Measurements from ENCODE around the gene LACRT.

GRCh38 chr12:54682674-54683073 lies 48.0 kb upstream of the LACRT start:
- no peak for TF ChIP-seq CTCF (IDR thresholded peaks at IDR 0.05; ENCODE audit: extremely low read depth in 1 of 2, insufficient read depth in 1 of 2, low read depth in 1 of 2, low read length in 2 of 2)
- no peak for TF ChIP-seq POLR2AphosphoS5 (IDR thresholded peaks at IDR 0.05; ENCODE audit: insufficient read depth, low read depth, low read length)
- no peak for TF ChIP-seq EZH2 (IDR thresholded peaks at IDR 0.05; ENCODE audit: borderline replicate concordance, low read depth, low read length, severe bottlenecking)
- TF ChIP-seq POLR2A (IDR thresholded peaks at IDR 0.05; ENCODE audit: low read depth, low read length): no peak
- no peak for TF ChIP-seq MYC (IDR thresholded peaks at IDR 0.05; ENCODE audit: low read depth, low read length)
- no peak for TF ChIP-seq MAX (IDR thresholded peaks at IDR 0.05; ENCODE audit: insufficient read depth, insufficient read length)

Data from endothelial cell of umbilical vein (primary cell).